ENCODE data around the gene NOL4L.

DNA sequence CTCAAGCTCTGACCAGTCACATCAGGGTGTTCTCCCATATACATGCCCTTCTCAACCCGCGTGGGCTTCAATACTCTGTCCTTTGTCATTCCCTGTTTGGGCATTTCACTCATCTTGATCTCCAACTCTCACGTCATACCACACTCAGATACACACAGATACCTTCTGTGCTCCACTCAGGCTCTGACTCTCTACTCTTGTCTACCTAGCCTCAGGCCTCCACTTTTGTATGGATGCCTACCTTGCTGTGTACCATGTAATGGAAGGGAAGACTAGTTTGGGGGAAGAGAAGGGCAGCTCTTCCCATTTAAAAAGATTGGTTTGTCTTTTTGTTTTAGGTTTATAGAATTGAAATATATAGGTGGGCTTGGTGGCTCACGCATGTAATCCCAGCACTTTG lies 178.4 kb downstream of the NOL4L start:
- TF ChIP-seq, protein P1, sequence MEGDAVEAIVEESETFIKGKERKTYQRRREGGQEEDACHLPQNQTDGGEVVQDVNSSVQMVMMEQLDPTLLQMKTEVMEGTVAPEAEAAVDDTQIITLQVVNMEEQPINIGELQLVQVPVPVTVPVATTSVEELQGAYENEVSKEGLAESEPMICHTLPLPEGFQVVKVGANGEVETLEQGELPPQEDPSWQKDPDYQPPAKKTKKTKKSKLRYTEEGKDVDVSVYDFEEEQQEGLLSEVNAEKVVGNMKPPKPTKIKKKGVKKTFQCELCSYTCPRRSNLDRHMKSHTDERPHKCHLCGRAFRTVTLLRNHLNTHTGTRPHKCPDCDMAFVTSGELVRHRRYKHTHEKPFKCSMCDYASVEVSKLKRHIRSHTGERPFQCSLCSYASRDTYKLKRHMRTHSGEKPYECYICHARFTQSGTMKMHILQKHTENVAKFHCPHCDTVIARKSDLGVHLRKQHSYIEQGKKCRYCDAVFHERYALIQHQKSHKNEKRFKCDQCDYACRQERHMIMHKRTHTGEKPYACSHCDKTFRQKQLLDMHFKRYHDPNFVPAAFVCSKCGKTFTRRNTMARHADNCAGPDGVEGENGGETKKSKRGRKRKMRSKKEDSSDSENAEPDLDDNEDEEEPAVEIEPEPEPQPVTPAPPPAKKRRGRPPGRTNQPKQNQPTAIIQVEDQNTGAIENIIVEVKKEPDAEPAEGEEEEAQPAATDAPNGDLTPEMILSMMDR (IDR thresholded peaks at IDR 0.05), result no peak
- TF ChIP-seq POLR2A (IDR thresholded peaks at IDR 0.05; ENCODE audit: low read depth), result no peak
